OCI-LY1 (cell line): Measurements from ENCODE around the gene RAB11FIP4.

Experiments used
- EZH2 ChIP-seq: fragments of 200-600 bp; sonication (generic), shearing (Covaris generic); IDR thresholded peaks from 2 replicates; pipeline ENCODE4 v1.8.0; 2017; ENCODE audit warnings: borderline replicate concordance, mixed run types, mild to moderate bottlenecking, antibody characterized with exemption, low read length, moderate library complexity, mixed read lengths
- TF ChIP-seq, protein P1 (sequence below): fragments of 200-600 bp; sonication (generic), shearing (Covaris generic); IDR thresholded peaks from 2 replicates; pipeline ENCODE4 v1.5.1; 2017; ENCODE audit warnings: mild to moderate bottlenecking, antibody characterized with exemption, low read length, moderate library complexity, mixed read lengths

DNA sequence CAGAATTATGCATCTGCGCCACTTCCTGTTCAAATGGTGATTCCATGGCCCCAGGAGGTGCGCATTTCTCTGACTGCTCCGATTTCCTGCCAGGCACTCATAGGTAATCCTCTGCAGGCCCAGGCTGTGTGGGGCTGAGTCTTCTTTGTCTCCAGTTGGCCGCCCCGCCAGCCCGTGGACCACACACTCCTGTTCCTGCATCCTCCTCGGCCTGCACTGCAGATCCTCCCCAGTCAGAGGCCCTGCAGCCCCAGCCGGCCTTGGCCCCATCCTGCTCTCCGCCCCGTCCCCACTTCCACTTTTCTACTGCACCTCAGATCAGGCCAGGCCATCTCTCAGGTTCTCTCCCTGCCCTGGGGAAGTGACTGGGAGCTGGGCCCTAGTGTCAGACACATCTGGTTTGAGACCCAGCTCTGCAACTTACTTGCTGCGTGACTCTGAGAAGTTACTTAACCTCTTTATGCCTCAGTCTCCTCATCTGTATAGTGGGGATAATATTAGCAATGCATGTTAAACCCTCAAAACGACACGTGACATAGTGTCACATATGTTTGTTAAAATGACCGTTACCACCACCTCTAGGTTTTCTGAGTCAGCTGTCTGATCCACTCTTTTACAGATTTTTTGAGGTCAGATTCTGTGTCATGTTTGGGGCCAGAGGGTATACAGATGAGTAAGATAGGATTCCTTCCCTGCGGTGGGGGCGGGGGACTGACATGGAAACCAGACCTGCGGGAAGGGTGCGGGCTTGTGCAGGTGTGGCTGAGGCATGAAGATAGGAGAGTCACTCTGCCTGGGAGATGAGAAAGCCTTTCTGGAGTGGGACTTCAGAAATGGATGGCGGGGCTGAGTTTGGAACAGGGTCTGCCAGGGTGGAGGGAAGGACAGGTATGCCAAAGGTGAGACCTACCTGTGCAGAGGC is 12.8 kb downstream of the RAB11FIP4 start:
- TF ChIP-seq, protein P1, sequence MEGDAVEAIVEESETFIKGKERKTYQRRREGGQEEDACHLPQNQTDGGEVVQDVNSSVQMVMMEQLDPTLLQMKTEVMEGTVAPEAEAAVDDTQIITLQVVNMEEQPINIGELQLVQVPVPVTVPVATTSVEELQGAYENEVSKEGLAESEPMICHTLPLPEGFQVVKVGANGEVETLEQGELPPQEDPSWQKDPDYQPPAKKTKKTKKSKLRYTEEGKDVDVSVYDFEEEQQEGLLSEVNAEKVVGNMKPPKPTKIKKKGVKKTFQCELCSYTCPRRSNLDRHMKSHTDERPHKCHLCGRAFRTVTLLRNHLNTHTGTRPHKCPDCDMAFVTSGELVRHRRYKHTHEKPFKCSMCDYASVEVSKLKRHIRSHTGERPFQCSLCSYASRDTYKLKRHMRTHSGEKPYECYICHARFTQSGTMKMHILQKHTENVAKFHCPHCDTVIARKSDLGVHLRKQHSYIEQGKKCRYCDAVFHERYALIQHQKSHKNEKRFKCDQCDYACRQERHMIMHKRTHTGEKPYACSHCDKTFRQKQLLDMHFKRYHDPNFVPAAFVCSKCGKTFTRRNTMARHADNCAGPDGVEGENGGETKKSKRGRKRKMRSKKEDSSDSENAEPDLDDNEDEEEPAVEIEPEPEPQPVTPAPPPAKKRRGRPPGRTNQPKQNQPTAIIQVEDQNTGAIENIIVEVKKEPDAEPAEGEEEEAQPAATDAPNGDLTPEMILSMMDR: no peak
- TF ChIP-seq EZH2: no peak
